ENCODE results near the gene SMCO1.

GRCh38 chr3:196499807-196500524 is 15.2 kb downstream of the SMCO1 start:
- TF ChIP-seq CTCF (IDR thresholded peaks at IDR 0.05) (no peak), POLR2A (IDR thresholded peaks at IDR 0.05) (no peak)
